Thyroid gland (tissue), 4 donors: Measurements from ENCODE around the gene OR14A16. TPM values are rescaled to one million over a fixed set of nuclear protein-coding genes. Genes with fewer than 3 reads are reported as not detected.

Experiments used
- DNase-seq, 2 donors: peaks; one replicate each; pipeline ENCODE4 v3.0.0-alpha.2; 2019
- H3K27ac ChIP-seq, 3 donors: fragments of 200-600 bp; sonication (generic); 1 replicate in 2 of 3; 2 replicates in 1 of 3; pipeline ENCODE4 v1.5.1; 2016 to 2019; ENCODE audit warnings: mild to moderate bottlenecking in 1 of 3, moderate library complexity in 1 of 3
- H3K27me3 ChIP-seq: fragments of 200-600 bp; sonication (generic); one replicate; pipeline ENCODE4 v1.5.1; 2019
- H3K36me3 ChIP-seq, 2 donors: fragments of 200-600 bp; sonication (generic); one replicate each; pipeline ENCODE4 v1.5.1; 2016 to 2019
- H3K4me1 ChIP-seq, 2 donors: fragments of 200-600 bp; sonication (generic); one replicate each; pipeline ENCODE4 v1.5.1; 2017 to 2019
- H3K4me3 ChIP-seq, 3 donors: fragments of 200-600 bp; sonication (generic); replicated peaks in 1 of 3; 1 replicate in 2 of 3; 2 replicates in 1 of 3; pipeline ENCODE4 v1.5.1; 2016; ENCODE audit warnings: mild to moderate bottlenecking in 1 of 3
- H3K9me3 ChIP-seq: fragments of 200-600 bp; sonication (generic); one replicate; pipeline ENCODE4 v1.5.1; 2017
- CTCF ChIP-seq, 6 experiments: fragments of 200-600 bp in 3 of 6; fragments of 450-650 bp in 3 of 6; sonication (generic) in 3 of 6; IDR thresholded peaks; one replicate each; pipeline ENCODE4 v1.5.1; 2016 to 2019; ENCODE audit warnings: antibody characterized with exemption in 6 of 6, mild to moderate bottlenecking in 2 of 6, inconsistent platforms in 1 of 6, moderate library complexity in 1 of 6
- POLR2A ChIP-seq, 2 donors: fragments of 450-650 bp; IDR thresholded peaks; one replicate each; pipeline ENCODE4 v1.6.1; 2017; ENCODE audit warnings: antibody characterized with exemption in 2 of 2, mild to moderate bottlenecking in 2 of 2, moderate library complexity in 1 of 2
- WGBS, 2 donors: methylation state at CpG; one replicate each; pipeline ENCODE4 v1.1.5; 2017; 5-methylcytosine and 5-hydroxymethylcytosine counted together
- intact Hi-C: fragments of 100-400 bp; cut with DNase I; formaldehyde crosslinking; loops from one replicate; pipeline ENCODE4 v1.15.1; 2023
- total RNA-seq, 4 donors: library from RNA; depleted of rRNA; stranded (reverse); fragments of >200 nt; gene quantifications; one replicate each; pipeline ENCODE4 v1.2.3, GENCODE V29; 2016

The OR14A16 gene
- total RNA-seq, 4 donors from 2014 or later: not detected

DNA sequence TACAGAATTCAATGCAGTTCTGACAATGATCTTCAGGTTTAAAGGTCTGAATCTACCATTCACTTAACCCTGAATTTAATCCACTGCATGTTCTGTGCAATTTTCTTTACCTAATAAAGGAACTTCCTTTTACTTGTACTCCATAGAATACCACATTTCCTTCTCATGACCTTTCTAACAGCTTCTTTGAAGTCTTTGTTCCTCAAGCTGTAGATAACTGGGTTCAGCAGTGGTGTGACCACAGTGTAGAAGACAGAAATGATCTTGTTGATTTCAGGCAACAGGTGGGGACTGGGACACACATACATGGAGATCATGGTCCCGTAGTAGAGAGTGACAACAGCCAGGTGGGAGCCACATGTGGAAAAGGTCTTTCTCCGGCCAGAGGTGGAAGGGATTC, 16.9 kb upstream of the OR14A16 start:
- H3K27me3 ChIP-seq: no peaks in the 10 kb centered on the region
- no peaks in the 10 kb centered on the region for H3K9me3 ChIP-seq
- 87 to 96% methylated on average over 2 of the region's 2 CpGs for WGBS, 2 donors
- no peak for TF ChIP-seq POLR2A (IDR thresholded peaks at IDR 0.05)
- TF ChIP-seq CTCF (IDR thresholded peaks at IDR 0.05): no peak
- intact Hi-C loops: no loop called here
- peaks cover 13 to 24% of the 10 kb centered on the region in 2 donors for H3K4me1 ChIP-seq
- no peak overlapping the region for H3K4me3 ChIP-seq
- H3K36me3 ChIP-seq: no peaks in the 10 kb centered on the region
- no peak overlapping the region for H3K27ac ChIP-seq
- DNase-seq: no peak

GRCh38 chr1:247833601-247834000, 9.7 kb upstream of the OR14A16 start:
- H3K27me3 ChIP-seq: no peaks in the 10 kb centered on the region
- no peak overlapping the region for H3K27ac ChIP-seq
- no peak overlapping the region for H3K4me3 ChIP-seq
- WGBS, 2 donors: 81 to 83% methylated on average over 6 of the region's 6 CpGs
- no peak for DNase-seq
- peaks cover 0 to 4% of the 10 kb centered on the region in 2 donors for H3K4me1 ChIP-seq
- no peaks in the 10 kb centered on the region for H3K9me3 ChIP-seq
- intact Hi-C loops: no loop called here
- no peaks in the 10 kb centered on the region for H3K36me3 ChIP-seq
- no peak for TF ChIP-seq CTCF (IDR thresholded peaks at IDR 0.05)
- no peak for TF ChIP-seq POLR2A (IDR thresholded peaks at IDR 0.05)

DNA sequence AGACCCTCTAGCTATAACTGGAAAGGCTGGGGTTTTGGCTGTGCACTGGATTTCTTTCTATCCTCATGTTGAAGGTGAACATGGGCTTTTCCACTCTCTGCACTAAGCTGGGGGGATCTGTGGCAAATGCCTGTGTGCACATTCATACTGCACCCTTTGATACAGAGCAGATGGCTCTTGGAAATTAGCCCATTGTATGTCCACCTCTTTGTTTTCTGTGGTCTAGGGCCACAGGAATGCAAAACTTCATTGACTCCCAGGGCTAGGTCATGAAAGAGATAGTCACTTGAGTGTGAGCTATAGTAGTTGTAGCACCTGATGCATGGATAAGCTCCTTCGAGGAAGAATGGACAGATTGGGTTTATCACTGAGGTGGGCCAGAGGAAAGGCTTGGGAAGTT, 5.7 kb upstream of the OR14A16 start:
- intact Hi-C loops: no loop called here
- H3K4me3 ChIP-seq: no peak overlapping the region
- 0% methylated on average over 1 of the region's 1 CpG for WGBS, 2 donors
- H3K27ac ChIP-seq: no peak overlapping the region
- DNase-seq: no peak
- H3K36me3 ChIP-seq: no peaks in the 10 kb centered on the region
- TF ChIP-seq POLR2A (IDR thresholded peaks at IDR 0.05): no peak
- no peak for TF ChIP-seq CTCF (IDR thresholded peaks at IDR 0.05)
- H3K4me1 ChIP-seq: no peaks in the 10 kb centered on the region
- H3K27me3 ChIP-seq: no peaks in the 10 kb centered on the region
- no peaks in the 10 kb centered on the region for H3K9me3 ChIP-seq

- H3K4me3 ChIP-seq: no peak overlapping the region
- no peaks in the 10 kb centered on the region for H3K36me3 ChIP-seq
- no peaks in the 10 kb centered on the region for H3K27me3 ChIP-seq
- intact Hi-C loops: no loop called here
- no peaks in the 10 kb centered on the region for H3K4me1 ChIP-seq
- no peak overlapping the region for H3K27ac ChIP-seq
- WGBS, 2 donors: 84 to 91% methylated on average over 13 of the region's 13 CpGs
- H3K9me3 ChIP-seq: no peaks in the 10 kb centered on the region
- DNase-seq: no peak
- TF ChIP-seq POLR2A (IDR thresholded peaks at IDR 0.05): no peak
Observed at GRCh38 chr1:247825362-247825761, 1.4 kb upstream of the OR14A16 start.

DNA sequence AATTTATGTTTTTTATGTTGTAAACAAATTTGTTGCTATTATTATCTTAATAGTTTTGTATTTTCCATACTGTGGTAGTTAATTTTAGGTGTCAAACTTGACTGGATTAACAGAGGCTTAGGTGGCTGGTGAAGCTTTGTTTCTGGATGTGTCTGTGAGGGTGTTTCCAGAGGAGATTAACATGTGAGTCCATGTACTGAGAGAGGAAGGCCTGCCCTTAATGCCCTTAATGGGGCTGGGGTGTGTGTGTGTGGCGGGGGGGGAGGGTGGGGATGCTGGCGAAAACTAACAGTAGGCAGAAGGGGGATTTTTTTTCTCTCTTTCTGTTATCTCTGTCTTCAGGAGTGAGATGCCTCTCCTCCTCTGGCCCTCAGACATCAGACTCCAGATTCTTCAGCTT, 1.9 kb downstream of the OR14A16 start:
- Histone ChIP-seq H3K4me1 (no peaks in the 10 kb centered on the region), H3K36me3 (no peaks in the 10 kb centered on the region), H3K27me3 (no peaks in the 10 kb centered on the region), H3K4me3 (no peak overlapping the region), H3K9me3 (no peaks in the 10 kb centered on the region), H3K27ac (no peak overlapping the region)
- DNase-seq: no peak
- intact Hi-C loops: no loop called here
- 66 to 79% methylated on average over 2 of the region's 2 CpGs for WGBS, 2 donors
- TF ChIP-seq POLR2A (IDR thresholded peaks at IDR 0.05) (no peak), CTCF (IDR thresholded peaks at IDR 0.05) (no peak)

- 70 to 74% methylated on average over 2 of the region's 2 CpGs for WGBS, 2 donors
- Histone ChIP-seq H3K4me3 (no peak overlapping the region), H3K9me3 (no peaks in the 10 kb centered on the region), H3K27me3 (no peaks in the 10 kb centered on the region), H3K36me3 (no peaks in the 10 kb centered on the region), H3K27ac (no peak overlapping the region), H3K4me1 (no peaks in the 10 kb centered on the region)
- intact Hi-C loops: no loop called here
- TF ChIP-seq CTCF (IDR thresholded peaks at IDR 0.05): no peak
- no peak for TF ChIP-seq POLR2A (IDR thresholded peaks at IDR 0.05)
- no peak for DNase-seq
Observed at GRCh38 chr1:247812637-247813036, 11.3 kb downstream of the OR14A16 start.
